ENCODE results near the gene TAF9.

Gene TAF9

GRCh38 chr5:69364850-69365249 is 4.5 kb downstream of the TAF9 start:
- H3K4me3 ChIP-seq (replicated peaks; ENCODE audit: low read depth, low read length): no peak overlapping the region
- TF ChIP-seq, protein P1, sequence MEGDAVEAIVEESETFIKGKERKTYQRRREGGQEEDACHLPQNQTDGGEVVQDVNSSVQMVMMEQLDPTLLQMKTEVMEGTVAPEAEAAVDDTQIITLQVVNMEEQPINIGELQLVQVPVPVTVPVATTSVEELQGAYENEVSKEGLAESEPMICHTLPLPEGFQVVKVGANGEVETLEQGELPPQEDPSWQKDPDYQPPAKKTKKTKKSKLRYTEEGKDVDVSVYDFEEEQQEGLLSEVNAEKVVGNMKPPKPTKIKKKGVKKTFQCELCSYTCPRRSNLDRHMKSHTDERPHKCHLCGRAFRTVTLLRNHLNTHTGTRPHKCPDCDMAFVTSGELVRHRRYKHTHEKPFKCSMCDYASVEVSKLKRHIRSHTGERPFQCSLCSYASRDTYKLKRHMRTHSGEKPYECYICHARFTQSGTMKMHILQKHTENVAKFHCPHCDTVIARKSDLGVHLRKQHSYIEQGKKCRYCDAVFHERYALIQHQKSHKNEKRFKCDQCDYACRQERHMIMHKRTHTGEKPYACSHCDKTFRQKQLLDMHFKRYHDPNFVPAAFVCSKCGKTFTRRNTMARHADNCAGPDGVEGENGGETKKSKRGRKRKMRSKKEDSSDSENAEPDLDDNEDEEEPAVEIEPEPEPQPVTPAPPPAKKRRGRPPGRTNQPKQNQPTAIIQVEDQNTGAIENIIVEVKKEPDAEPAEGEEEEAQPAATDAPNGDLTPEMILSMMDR (IDR thresholded peaks at IDR 0.05; ENCODE audit: low read length, missing control alignments): no peak
- no peak for DNase-seq (ENCODE audit: low read depth)

DNA sequence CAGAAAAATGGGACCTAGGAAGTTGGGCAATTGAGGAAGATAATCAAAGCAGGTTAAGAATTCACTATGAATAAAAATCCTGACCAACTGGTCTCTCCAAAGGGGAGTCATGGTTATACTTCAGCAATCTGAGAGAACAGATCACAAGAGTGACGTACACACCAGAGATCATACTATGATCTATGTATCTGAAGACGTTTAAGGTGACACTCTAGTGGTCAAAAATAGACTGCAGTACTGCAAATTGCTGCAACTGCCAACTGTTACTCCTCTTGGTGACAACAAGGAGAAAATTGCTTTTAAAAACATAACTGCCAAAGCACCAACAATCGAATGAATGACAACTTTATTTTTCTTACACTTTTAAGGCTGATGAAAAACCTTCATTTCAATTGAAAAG is 4.9 kb downstream of the TAF9 start:
- H3K4me3 ChIP-seq (replicated peaks; ENCODE audit: low read depth, low read length): no peak overlapping the region
- TF ChIP-seq, protein P1 (IDR thresholded peaks at IDR 0.05; ENCODE audit: low read length, missing control alignments): peak; percentile 44
- DNase-seq (ENCODE audit: low read depth): peak; percentile 28

DNA sequence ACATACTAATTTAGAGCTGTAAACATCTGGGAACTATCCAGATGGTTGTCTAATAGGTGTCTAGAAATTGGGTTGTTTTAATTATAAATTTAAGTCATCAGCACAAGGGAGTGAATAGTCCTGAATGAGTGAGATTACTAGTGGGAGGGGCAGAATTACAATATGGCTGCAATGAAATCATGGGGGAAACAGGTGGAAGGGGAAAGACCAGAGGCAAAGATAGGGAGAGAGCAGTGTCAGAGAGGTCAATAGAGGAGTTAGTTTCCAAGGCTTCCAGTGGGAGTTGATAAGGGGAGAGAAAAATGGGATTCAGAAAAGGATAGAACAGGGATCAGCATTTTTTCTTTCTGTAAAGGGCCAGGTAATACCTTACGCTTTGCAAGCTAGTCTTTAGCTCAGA is 8.9 kb downstream of the TAF9 start:
- H3K4me3 ChIP-seq (replicated peaks; ENCODE audit: low read depth, low read length): no peak overlapping the region
- TF ChIP-seq, protein P1 (IDR thresholded peaks at IDR 0.05; ENCODE audit: low read length, missing control alignments): no peak
- no peak for DNase-seq (ENCODE audit: low read depth)

DNA sequence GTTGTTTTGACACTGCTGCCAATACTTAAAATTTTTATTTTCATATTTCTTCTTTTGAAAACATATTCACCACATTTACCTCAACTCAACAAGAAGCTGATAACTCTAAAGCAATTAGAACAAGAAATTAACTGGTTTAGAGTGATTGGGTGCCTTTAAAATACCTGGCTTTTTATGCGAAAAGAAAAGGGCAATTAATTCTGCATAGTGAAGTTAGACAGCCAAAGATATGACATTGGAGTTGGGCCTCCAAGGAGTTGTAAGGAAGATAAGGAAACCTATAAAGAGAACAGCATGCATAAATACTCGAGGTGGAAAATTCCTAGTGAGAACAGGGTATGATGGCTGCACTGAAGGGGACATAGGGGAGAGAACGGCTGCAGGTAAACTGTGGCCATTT is 9.6 kb downstream of the TAF9 start:
- H3K4me3 ChIP-seq (replicated peaks; ENCODE audit: low read depth, low read length): no peak overlapping the region
- TF ChIP-seq, protein P1 (IDR thresholded peaks at IDR 0.05; ENCODE audit: low read length, missing control alignments): no peak
- no peak for DNase-seq (ENCODE audit: low read depth)

- no peak for DNase-seq (ENCODE audit: low read depth)
- TF ChIP-seq, protein P1 (IDR thresholded peaks at IDR 0.05; ENCODE audit: low read length, missing control alignments): no peak
- no peak overlapping the region for H3K4me3 ChIP-seq (replicated peaks; ENCODE audit: low read depth, low read length)
Observed at GRCh38 chr5:69350664-69351063, 18.7 kb downstream of the TAF9 start.

- TF ChIP-seq, protein P1 (IDR thresholded peaks at IDR 0.05; ENCODE audit: low read length, missing control alignments): no peak
- H3K4me3 ChIP-seq (replicated peaks; ENCODE audit: low read depth, low read length): no peak overlapping the region
- no peak for DNase-seq (ENCODE audit: low read depth)
Observed at GRCh38 chr5:69343083-69343482, 26.2 kb downstream of the TAF9 start.

DNA sequence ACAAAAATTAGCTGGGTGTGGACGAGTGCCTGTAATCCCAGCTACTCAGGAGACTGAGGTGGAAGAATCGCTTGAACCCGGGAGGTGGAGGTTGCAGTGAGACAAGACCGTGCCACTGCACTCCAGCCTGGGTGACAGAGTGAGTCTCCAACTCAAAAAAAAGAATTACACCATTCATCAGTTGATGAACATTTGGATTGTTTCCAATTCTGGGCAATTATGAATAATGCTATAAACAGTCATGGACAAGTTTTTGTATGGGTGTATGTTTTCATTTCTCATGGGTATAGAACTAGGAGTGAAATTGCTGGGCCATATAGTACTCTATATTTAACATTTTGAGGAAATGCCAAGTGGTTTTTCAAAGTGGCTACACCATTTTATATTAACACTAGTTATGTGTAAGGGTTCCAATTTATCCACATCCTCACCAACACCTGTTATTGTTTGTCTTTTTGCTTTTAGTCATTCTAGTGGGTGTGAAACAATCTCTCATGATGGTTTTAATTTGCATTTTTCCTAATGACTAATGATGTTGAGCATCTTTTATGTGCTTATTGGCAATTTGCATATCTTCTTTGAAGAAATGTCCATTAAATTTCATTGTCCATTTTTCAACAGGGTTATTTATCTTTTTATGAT is 27.7 kb downstream of the TAF9 start:
- no peak overlapping the region for H3K4me3 ChIP-seq (replicated peaks; ENCODE audit: low read depth, low read length)
- TF ChIP-seq, protein P1 (IDR thresholded peaks at IDR 0.05; ENCODE audit: low read length, missing control alignments): no peak
- DNase-seq (ENCODE audit: low read depth): no peak

All from fibroblast of pulmonary artery (primary cell).